ENCODE measurements around the gene CEACAM19. TPM values are rescaled to one million over a fixed set of nuclear protein-coding genes. Genes with fewer than 3 reads are reported as not detected.
A peak's percentile ranks its signal among the peaks of the same experiment; 100 is the strongest.

Gene CEACAM19
- total RNA-seq, 1 experiment from 2014 or later, result 3.5 TPM

- Mint-ChIP-seq H3K36me3 (ENCODE audit: insufficient read depth in 1 of 3, low read depth in 3 of 3) (peaks cover 14 to 15% (median 15%) of the 10 kb centered on the region in 3 experiments), H3K27ac (peak overlapping the region in 1 of 3 experiments; percentile 72; a peak in 1 of 7 replicates), H3K4me1 (peaks cover 11 to 12% of the 10 kb centered on the region in 2 experiments), H3K27me3 (ENCODE audit: low read depth) (peaks cover 3% of the 10 kb centered on the region), H3K4me3 (no peak overlapping the region), H3K9me3 (peaks cover 21% of the 10 kb centered on the region in 2 experiments)
- no peak for TF ChIP-seq CTCF (conservative IDR thresholded peaks at IDR 0.05)
- Histone ChIP-seq H3K18ac (ENCODE audit: insufficient read length, low read depth, low read length) (no peak overlapping the region), H3K23ac (ENCODE audit: insufficient read length, low read depth, low read length) (no peak overlapping the region), H4K91ac (ENCODE audit: insufficient read length, low read depth, low read length) (no peak overlapping the region), H3K14ac (ENCODE audit: insufficient read depth, low read length) (no peak overlapping the region), H3K9ac (ENCODE audit: extremely low read depth, insufficient read length, low read length) (no peak overlapping the region), H2BK120ac (ENCODE audit: low read depth, low read length, poor library complexity, severe bottlenecking) (no peak overlapping the region), H2BK20ac (ENCODE audit: low read depth, low read length, poor library complexity, severe bottlenecking) (no peak overlapping the region), H3K4ac (ENCODE audit: low read depth, low read length) (no peak overlapping the region), H3K79me1 (ENCODE audit: insufficient read depth, low read depth, low read length, poor library complexity, severe bottlenecking) (no peaks in the 10 kb centered on the region), H2BK12ac (ENCODE audit: insufficient read length, low read depth, low read length) (no peak overlapping the region), H3K4me1 (ENCODE audit: insufficient read depth, low read length) (no peaks in the 10 kb centered on the region; the same call in 1 of the 2 replicates), H2BK15ac (ENCODE audit: low read depth, low read length) (no peak overlapping the region), H4K8ac (replicated peaks; ENCODE audit: insufficient read length, low read depth, low read length) (no peak overlapping the region), H2AK5ac (ENCODE audit: insufficient read length, low read length) (no peak overlapping the region), H4K20me1 (ENCODE audit: control insufficient read depth, insufficient read depth, insufficient read length) (no peaks in the 10 kb centered on the region), H3K4me2 (ENCODE audit: insufficient read depth, insufficient read length, low read length) (no peak overlapping the region), H3K9me3 (ENCODE audit: control insufficient read depth, low read depth, low read length) (peaks cover 5% of the 10 kb centered on the region), H4K5ac (ENCODE audit: insufficient read length, low read depth, low read length) (no peak overlapping the region), H3K27me3 (ENCODE audit: insufficient read depth, low read length) (no peaks in the 10 kb centered on the region), H3K23me2 (ENCODE audit: insufficient read length, low read depth, low read length, poor library complexity, severe bottlenecking) (no peaks in the 10 kb centered on the region), H2AFZ (ENCODE audit: low read length) (no peak overlapping the region), H2BK5ac (ENCODE audit: insufficient read length, low read length) (no peak overlapping the region), H3K79me2 (ENCODE audit: insufficient read depth, low read length) (no peaks in the 10 kb centered on the region), H3K27ac (ENCODE audit: insufficient read length, low read depth, low read length) (no peak overlapping the region), H3T11ph (ENCODE audit: low read length) (no peak overlapping the region), H3K56ac (ENCODE audit: insufficient read length, low read depth, low read length) (no peak overlapping the region)
- DNase-seq, result no peak
- WGBS (ENCODE audit: extremely low coverage, insufficient read length, low lambda C conversion rate), result no CpG with 5 or more reads among the region's 6 CpGs
These were observed 46.3 kb downstream of the CEACAM19 start for GRCh38 chr19:44717603-44718002.
